A549 (cell line): ENCODE measurements around the gene ASB2. TPM values are rescaled to one million over a fixed set of nuclear protein-coding genes. Genes with fewer than 3 reads are reported as not detected.

Experiments
- ATAC-seq, 2 experiments: fragments of 200-7000 bp in 1 of 2; fragments of >200 bp in 1 of 2; cut with Nextera tagmentation in 1 of 2; cut with Tn5 transposase in 1 of 2; 3 replicates each; pipeline versions ENCODE4 v1.8.0 to v1.9.1; 2018 to 2020; ENCODE audit warnings: mild to moderate bottlenecking in 1 of 2, moderate library complexity in 1 of 2
- CTCF ChIA-PET: fragments of 300-600 bp; sonication (Branson Sonifier 250); formaldehyde crosslinking; extraction: SDS; loops from one replicate; lab custom pipeline; 2021; ENCODE audit warnings: antibody characterized with exemption, inconsistent platforms; lab: Yijun Ruan, JAX
- POLR2A ChIA-PET: fragments of 350-600 bp; formaldehyde crosslinking; extraction: SDS; loops from one replicate; lab custom pipeline; 2021; ENCODE audit warnings: antibody characterized with exemption, inconsistent platforms; lab: Yijun Ruan, JAX
- DNase-seq, 2 experiments: peaks; one replicate each; pipeline versions ENCODE4 v3.0.0 to v3.0.0-alpha.2; 2011 to 2016; ENCODE audit warnings: low read depth in 1 of 2, low spot score in 1 of 2
- FAIRE-seq: peaks from 2 replicates; lab custom pipeline; 2011; peaks lifted over from hg19 to GRCh38; lab: Jason Lieb, UNC
- H3K27ac ChIP-seq, 2 experiments: fragments of >200 bp; sonication (Bioruptor Twin); formaldehyde crosslinking; 3 replicates each; pipeline ENCODE4 v1.5.1; 2016 to 2017
- H3K4me1 ChIP-seq: fragments of >200 bp; sonication (Bioruptor Twin); formaldehyde crosslinking; 3 replicates; pipeline ENCODE4 v1.6.1; 2016
- H3K4me2 ChIP-seq: fragments of >200 bp; sonication (Bioruptor Twin); formaldehyde crosslinking; 3 replicates; pipeline ENCODE4 v1.6.1; 2016
- H3K4me3 ChIP-seq: fragments of >200 bp; sonication (Bioruptor Twin); formaldehyde crosslinking; 3 replicates; pipeline ENCODE4 v1.5.1; 2016
- H3K9me3 ChIP-seq: fragments of >200 bp; sonication (Bioruptor Twin); formaldehyde crosslinking; 3 replicates; pipeline ENCODE4 v1.6.1; 2016
- CBX2 ChIP-seq: fragments of 200-600 bp; sonication (generic); IDR thresholded peaks from 2 replicates; pipeline ENCODE4 v1.6.1; 2016; ENCODE audit warnings: low read depth, mild to moderate bottlenecking, borderline replicate concordance
- CHD2 ChIP-seq: fragments of 150-350 bp; IDR thresholded peaks from 2 replicates; pipeline ENCODE4 v1.6.1; 2014; ENCODE audit warnings: low read length; ENCODE audit not compliant: partially characterized antibody
- CHD4 ChIP-seq: fragments of 200-600 bp; sonication (generic); IDR thresholded peaks from 2 replicates; pipeline ENCODE4 v1.6.1; 2016; ENCODE audit warnings: antibody characterized with exemption, mild to moderate bottlenecking, borderline replicate concordance
- EHF ChIP-seq: fragments of 250-450 bp; sonication (Bioruptor Pico); IDR thresholded peaks from 2 replicates; pipeline ENCODE4 v1.5.0; 2020; ENCODE audit warnings: mild to moderate bottlenecking
- ELK1 ChIP-seq: fragments of 150-350 bp; IDR thresholded peaks from 2 replicates; pipeline ENCODE4 v1.6.1; 2014; ENCODE audit warnings: low read depth, mild to moderate bottlenecking, low read length
- ESRRA ChIP-seq: fragments of 150-350 bp; IDR thresholded peaks from 2 replicates; pipeline ENCODE4 v1.6.1; 2014; ENCODE audit warnings: mild to moderate bottlenecking, low read length, borderline replicate concordance
- FOSL2 ChIP-seq, 2 experiments: fragments of 450-650 bp in 1 of 2; fragments of >200 bp in 1 of 2; sonication (Bioruptor Twin) in 1 of 2; formaldehyde crosslinking; IDR thresholded peaks; 2 replicates each; pipeline versions ENCODE4 v1.5.0 to v1.6.1; 2016 to 2020; ENCODE audit warnings: mild to moderate bottlenecking in 1 of 2, moderate library complexity in 1 of 2
- FOXS1 ChIP-seq: fragments of 250-450 bp; sonication (Bioruptor Pico); IDR thresholded peaks from 2 replicates; pipeline ENCODE4 v1.5.0; 2020; ENCODE audit warnings: mild to moderate bottlenecking, moderate library complexity
- GATA3 ChIP-seq: IDR thresholded peaks from 2 replicates; pipeline ENCODE4 v1.6.1; 2012; ENCODE audit warnings: borderline replicate concordance
- HES2 ChIP-seq: fragments of >200 bp; sonication (Bioruptor Twin); formaldehyde crosslinking; IDR thresholded peaks from 2 replicates; pipeline ENCODE4 v1.6.1; 2016
- HEYL ChIP-seq: fragments of 250-450 bp; sonication (Bioruptor Pico); IDR thresholded peaks from 2 replicates; pipeline ENCODE4 v1.8.0; 2021; ENCODE audit warnings: mild to moderate bottlenecking, moderate library complexity
- KDM5A ChIP-seq: fragments of 200-600 bp; sonication (generic); IDR thresholded peaks from 2 replicates; pipeline ENCODE4 v1.6.1; 2016; ENCODE audit warnings: antibody characterized with exemption, mild to moderate bottlenecking
- MAFK ChIP-seq: fragments of 450-650 bp; IDR thresholded peaks from 2 replicates; pipeline ENCODE4 v1.6.1; 2014; ENCODE audit not compliant: partially characterized antibody
- MAZ ChIP-seq: fragments of 150-350 bp; IDR thresholded peaks from 2 replicates; pipeline ENCODE4 v1.6.1; 2014; ENCODE audit warnings: antibody characterized with exemption, low read depth, low read length, borderline replicate concordance
- NPAS2 ChIP-seq: fragments of 250-450 bp; sonication (Bioruptor Pico); IDR thresholded peaks from 2 replicates; pipeline ENCODE4 v1.8.0; 2022; ENCODE audit warnings: mild to moderate bottlenecking, moderate library complexity, borderline replicate concordance
- NR3C1 ChIP-seq: fragments of >200 bp; sonication (Bioruptor Twin); formaldehyde crosslinking; IDR thresholded peaks from 3 replicates; pipeline ENCODE4 v1.6.1; 2017
- PHF8 ChIP-seq: fragments of 200-600 bp; sonication (generic); IDR thresholded peaks from 2 replicates; pipeline ENCODE4 v1.6.1; 2016; ENCODE audit warnings: low read depth, mild to moderate bottlenecking, antibody characterized with exemption, moderate library complexity, borderline replicate concordance
- RARB ChIP-seq: fragments of 250-450 bp; sonication (Bioruptor Pico); IDR thresholded peaks from 2 replicates; pipeline ENCODE4 v1.8.0; 2021; ENCODE audit warnings: mild to moderate bottlenecking, moderate library complexity
- RCOR1 ChIP-seq: fragments of 150-350 bp; IDR thresholded peaks from 2 replicates; pipeline ENCODE4 v1.6.1; 2014; ENCODE audit warnings: antibody characterized with exemption, low read length, low read depth
- SREBF2 ChIP-seq: fragments of 450-650 bp; IDR thresholded peaks from 2 replicates; pipeline ENCODE4 v1.6.1; 2014; ENCODE audit warnings: mild to moderate bottlenecking, moderate library complexity
- TFCP2L1 ChIP-seq: fragments of 250-450 bp; sonication (Bioruptor Pico); IDR thresholded peaks from 2 replicates; pipeline ENCODE4 v1.5.0; 2021; ENCODE audit warnings: mild to moderate bottlenecking
- ZFP36 ChIP-seq: fragments of 450-650 bp; IDR thresholded peaks from 2 replicates; pipeline ENCODE4 v1.6.1; 2014; ENCODE audit warnings: borderline replicate concordance; ENCODE audit not compliant: partially characterized antibody
- ZSCAN20 ChIP-seq: fragments of 250-450 bp; sonication (Bioruptor Pico); IDR thresholded peaks from 2 replicates; pipeline ENCODE4 v1.8.0; 2022; ENCODE audit warnings: mild to moderate bottlenecking, moderate library complexity
- WGBS: methylation state at CpG from one replicate; pipeline ENCODE4 v1.1.6; 2017; ENCODE audit errors: missing lambda C conversion rate; 5-methylcytosine and 5-hydroxymethylcytosine counted together
- polyA plus RNA-seq, 4 experiments: library from polyadenylated mRNA; depleted of rRNA in 3 of 4; stranded (reverse); fragments of >200 nt; fragmentation: RNase III in 1 of 4; extraction: RNeasy Plus Mini Kit Qiagen cat#74134 plus additional on column Dnase treatment in 1 of 4; gene quantifications; 2 replicates in 3 of 4; 3 replicates in 1 of 4; pipeline ENCODE4 v1.2.3, GENCODE V29; 2011 to 2017

ASB2 gene
- polyA plus RNA-seq, 2 of the 4 experiments (the other 2 are of a cell fraction): 0.03 to 0.10 TPM

DNA sequence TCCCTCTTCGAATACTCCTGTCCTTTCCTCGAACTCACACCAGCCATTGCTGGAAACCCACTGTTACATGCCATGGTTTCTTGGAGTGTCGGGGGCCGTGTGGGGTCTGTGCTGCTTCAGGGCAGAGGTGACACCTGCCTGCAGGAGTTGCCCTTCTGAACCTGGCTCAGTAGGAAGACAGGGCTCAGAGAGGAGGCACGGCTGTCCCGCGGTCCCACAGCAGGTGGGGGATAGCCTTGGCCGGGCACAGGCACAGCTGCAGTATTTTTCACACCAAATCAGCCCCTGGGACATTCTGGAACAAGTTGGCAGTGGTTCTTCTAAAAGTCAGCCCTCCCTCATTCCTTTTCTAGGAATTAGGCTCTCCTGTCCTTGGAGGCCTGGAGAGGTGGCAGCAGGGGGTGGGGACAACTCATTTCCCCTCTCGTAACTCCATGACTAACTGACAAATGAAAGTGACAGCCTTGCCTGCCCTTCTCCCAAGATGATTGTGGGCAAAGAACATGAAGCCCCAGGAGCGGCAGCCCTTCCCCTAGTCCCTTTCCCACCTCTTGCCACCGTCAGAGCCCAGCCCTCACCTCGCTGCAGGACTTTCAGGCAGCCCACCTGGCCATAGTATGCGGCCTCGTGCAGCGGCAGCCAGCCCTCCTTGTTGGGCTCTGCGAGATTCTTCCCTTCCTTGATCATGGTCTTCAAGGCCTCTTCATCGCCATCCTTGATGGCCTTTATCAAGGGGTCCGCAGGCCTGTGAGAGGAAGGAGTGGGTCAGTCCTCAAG lies 22.4 kb downstream of the ASB2 start:
- WGBS: 85% methylated on average over 18 of the region's 18 CpGs
- H3K4me3 ChIP-seq: no peak overlapping the region
- no peak overlapping the region for H3K27ac ChIP-seq
- H3K4me2 ChIP-seq: no peak overlapping the region
- H3K9me3 ChIP-seq: no peaks in the 10 kb centered on the region
- ATAC-seq: no peak
- DNase-seq: no peak
- POLR2A ChIA-PET: no interaction called here
- H3K4me1 ChIP-seq: peaks cover 8% of the 10 kb centered on the region
- TF ChIP-seq MAZ (no peak), ZFP36 (no peak)
- FAIRE-seq: no peak
- CTCF ChIA-PET: interaction anchor here (7.5 to 29.6 kb wide), 3 partner anchors 13 to 47 kb away, joined by 67 to 601 read pairs (median 400); partner anchors contain the start of genes ASB2 and CCDC197

DNA sequence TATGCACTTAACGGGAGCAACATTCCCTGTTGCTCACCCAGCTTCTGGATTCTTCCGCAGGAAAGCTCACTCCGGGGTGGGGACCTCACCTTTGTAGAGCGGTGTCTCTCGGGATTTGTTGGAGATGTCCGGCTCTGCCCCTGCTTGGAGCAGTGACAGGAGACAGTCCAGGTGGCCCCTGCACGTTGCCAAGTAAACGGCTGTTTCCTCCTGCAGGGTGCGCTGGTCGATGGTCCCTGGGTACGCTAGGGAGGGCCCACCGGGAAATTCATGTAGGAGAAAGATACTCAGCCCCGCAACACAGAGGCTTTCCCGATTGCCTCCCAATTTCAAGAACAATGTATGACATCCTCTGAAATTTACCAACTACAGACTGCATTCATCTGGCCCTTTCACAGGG lies 23.1 kb downstream of the ASB2 start:
- FAIRE-seq: no peak
- no peak for ATAC-seq
- CTCF ChIA-PET: interaction anchor here (7.5 to 29.6 kb wide), 3 partner anchors 13 to 47 kb away, joined by 67 to 601 read pairs (median 400); partner anchors contain the start of genes ASB2 and CCDC197

GRCh38 chr14:93952829-93953228 lies 23.5 kb downstream of the ASB2 start:
- TF ChIP-seq PHF8 (no peak), NR3C1 (no peak), HEYL (CRISPR knock-in tag) (no peak), ZSCAN20 (CRISPR knock-in tag) (no peak), KDM5A (no peak), GATA3 (no peak), MAZ (no peak), FOSL2 (IDR thresholded peaks at IDR 0.05) (no peak), FOSL2 (CRISPR knock-in tag; IDR thresholded peaks at IDR 0.05) (no peak), FOXS1 (CRISPR knock-in tag) (no peak), ELK1 (no peak), TFCP2L1 (CRISPR knock-in tag) (no peak), NPAS2 (CRISPR knock-in tag) (no peak), HES2 (no peak), CHD2 (no peak), CHD4 (no peak), RARB (CRISPR knock-in tag) (no peak), ESRRA (no peak), MAFK (no peak), CBX2 (no peak), RCOR1 (no peak)
- TF ChIP-seq, all 56 proteins: peak for 0
- H3K4me3 ChIP-seq: no peak overlapping the region
- no peak for DNase-seq
- no peak for FAIRE-seq
- ATAC-seq: no peak
- POLR2A ChIA-PET: no interaction called here
- 97% methylated on average over 3 of the region's 3 CpGs for WGBS
- CTCF ChIA-PET: interaction anchor here (1.0 to 29.6 kb wide), 4 partner anchors 12 to 73 kb away, joined by 3 to 601 read pairs (median 234); partner anchors contain the start of genes ASB2, CCDC197 and OTUB2
- no peak overlapping the region for H3K4me2 ChIP-seq
- no peaks in the 10 kb centered on the region for H3K4me1 ChIP-seq
- H3K9me3 ChIP-seq: no peaks in the 10 kb centered on the region
- H3K27ac ChIP-seq: no peak overlapping the region

More for the DNA sequence above, 23.1 kb downstream of the ASB2 start:
- POLR2A ChIA-PET: no interaction called here
- Histone ChIP-seq H3K9me3 (no peaks in the 10 kb centered on the region), H3K4me1 (peaks cover 1% of the 10 kb centered on the region; the same call in 2 of the 3 replicates), H3K27ac (no peak overlapping the region), H3K4me3 (no peak overlapping the region), H3K4me2 (no peak overlapping the region)
- 77% methylated on average over 14 of the region's 14 CpGs for WGBS
- no peak for TF ChIP-seq KDM5A
- TF ChIP-seq ELK1: no peak
- no peak for TF ChIP-seq EHF (CRISPR knock-in tag)
- TF ChIP-seq SREBF2: no peak
- DNase-seq: no peak
